SH-SY5Y (cell line): ENCODE data around the gene DBP.

Experiments used
- GATA2 ChIP-seq: IDR thresholded peaks from 2 replicates; pipeline ENCODE4 v1.6.1; 2011; ENCODE audit warnings: mild to moderate bottlenecking, low read depth, low read length
- GATA3 ChIP-seq: IDR thresholded peaks from 2 replicates; pipeline ENCODE4 v1.6.1; 2011; ENCODE audit warnings: low read depth, mild to moderate bottlenecking, low read length, moderate library complexity

GRCh38 chr19:48628486-48629296 is 8.5 kb downstream of the DBP start:
- TF ChIP-seq GATA3 (no peak), GATA2 (no peak)
